Ovary (tissue), 9 donors: ENCODE results near the gene L3MBTL1. TPM values are rescaled to one million over a fixed set of nuclear protein-coding genes. Genes with fewer than 3 reads are reported as not detected.

ENCODE experiments used
- DNase-seq, 5 donors: peaks; one replicate each; pipeline ENCODE4 v3.0.0-alpha.2; 2019 to 2020
- H3K27ac ChIP-seq, 2 donors: fragments of 200-600 bp; one replicate each; pipeline versions ENCODE4 v1.5.1 to v1.8.0; 2019 to 2022
- H3K27me3 ChIP-seq: fragments of 200-600 bp; one replicate; pipeline ENCODE4 v1.8.0; 2022
- H3K36me3 ChIP-seq: fragments of 200-600 bp; sonication (generic); one replicate; pipeline ENCODE4 v1.5.1; 2019
- H3K4me1 ChIP-seq: one replicate; pipeline ENCODE4 v1.8.1; 2013; ENCODE audit warnings: mild to moderate bottlenecking, moderate library complexity; ENCODE audit not compliant: insufficient read depth
- H3K4me3 ChIP-seq: fragments of 200-600 bp; sonication (generic); one replicate; pipeline ENCODE4 v1.5.1; 2017
- H3K9me3 ChIP-seq, 2 donors: fragments of 200-600 bp in 1 of 2; sonication (generic) in 1 of 2; one replicate each; pipeline versions ENCODE4 v1.5.1 to v1.8.1; 2013 to 2019; ENCODE audit warnings: mild to moderate bottlenecking in 1 of 2, moderate library complexity in 1 of 2
- EP300 ChIP-seq: sonication (generic); formaldehyde crosslinking; IDR thresholded peaks from one replicate; pipeline ENCODE4 v1.6.1; 2017; ENCODE audit warnings: antibody characterized with exemption
- POLR2A ChIP-seq: fragments of 450-650 bp; IDR thresholded peaks from one replicate; pipeline ENCODE4 v1.6.1; 2017; ENCODE audit warnings: antibody characterized with exemption, mild to moderate bottlenecking, moderate library complexity
- WGBS, 3 donors: extraction: QIAGEN DNeasy Blood & Tissue Kit in 1 of 3; methylation state at CpG; one replicate each; pipeline versions ENCODE4 v1.1.5 to v1.1.7; 2013 to 2017; 5-methylcytosine and 5-hydroxymethylcytosine counted together
- intact Hi-C, 4 donors: fragments of 100-400 bp; cut with DNase I; formaldehyde crosslinking; loops; one replicate each; pipeline versions ENCODE4 v1.11.0 to v1.15.1; 2022 to 2023
- polyA plus RNA-seq, 2 donors: library from polyadenylated mRNA; stranded (reverse); fragments of 200-250 nt in 1 of 2; fragments of 350-450 nt in 1 of 2; fragmentation: Illumina TruSeq in 1 of 2; extraction: RNeasy Lipid Tissue Mini Kit (QIAGEN cat#74804) in 1 of 2; gene quantifications; one replicate each; pipeline ENCODE4 v1.2.3, GENCODE V29; 2013 to 2014
- total RNA-seq, 7 donors: library from RNA; depleted of rRNA in 2 of 7; stranded (reverse); fragments of >200 nt in 2 of 7; fragmentation: NEBNext Ultra II Directional in 3 of 7; extraction: Animal tissue kit (Norgen Biotek cat#: 25700) in 3 of 7; gene quantifications; one replicate each; pipeline versions ENCODE4 v1.1.0 to v1.2.4, GENCODE V29; 2016 to 2023
- TF ChIP-seq, protein P1 (sequence below), 3 donors: fragments of 450-650 bp in 2 of 3; fragments of 200-600 bp in 1 of 3; IDR thresholded peaks; one replicate each; pipeline versions ENCODE4 v1.5.1 to v1.8.0; 2016 to 2022; ENCODE audit warnings: antibody characterized with exemption in 3 of 3, mild to moderate bottlenecking in 1 of 3
- donor health status: DM: no; HTN: no; CAD: no; lungs with moderate emphysema.
- donor health status: DM: no; HTN: no; CAD: no.
- donor health status: Bipolar disorder and iron deficiency.
- donor health status: DM: yes; HTN: yes; CAD: no.
- donor health status: DM: no; HTN: no; CAD: no.
- donor health status: DM: yes; HTN: yes; CAD: no.

L3MBTL1 gene
- total and polyA plus RNA-seq, 9 donors: 8.0 to 22.9 (median 15.7) TPM

GRCh38 chr20:43463527-43464218 is 43.8 kb upstream of the L3MBTL1 start:
- Histone ChIP-seq H3K36me3 (no peaks in the 10 kb centered on the region), H3K9me3 (no peaks in the 10 kb centered on the region), H3K4me3 (no peak overlapping the region), H3K27ac (no peak overlapping the region), H3K4me1 (peaks cover 5% of the 10 kb centered on the region), H3K27me3 (no peaks in the 10 kb centered on the region)
- intact Hi-C loops: no loop called here
- DNase-seq: no peak
- 67 to 72% (median 69%) methylated on average over 3 of the region's 3 CpGs for WGBS, 3 donors
- TF ChIP-seq POLR2A (no peak), EP300 (no peak)
- TF ChIP-seq, protein P1, sequence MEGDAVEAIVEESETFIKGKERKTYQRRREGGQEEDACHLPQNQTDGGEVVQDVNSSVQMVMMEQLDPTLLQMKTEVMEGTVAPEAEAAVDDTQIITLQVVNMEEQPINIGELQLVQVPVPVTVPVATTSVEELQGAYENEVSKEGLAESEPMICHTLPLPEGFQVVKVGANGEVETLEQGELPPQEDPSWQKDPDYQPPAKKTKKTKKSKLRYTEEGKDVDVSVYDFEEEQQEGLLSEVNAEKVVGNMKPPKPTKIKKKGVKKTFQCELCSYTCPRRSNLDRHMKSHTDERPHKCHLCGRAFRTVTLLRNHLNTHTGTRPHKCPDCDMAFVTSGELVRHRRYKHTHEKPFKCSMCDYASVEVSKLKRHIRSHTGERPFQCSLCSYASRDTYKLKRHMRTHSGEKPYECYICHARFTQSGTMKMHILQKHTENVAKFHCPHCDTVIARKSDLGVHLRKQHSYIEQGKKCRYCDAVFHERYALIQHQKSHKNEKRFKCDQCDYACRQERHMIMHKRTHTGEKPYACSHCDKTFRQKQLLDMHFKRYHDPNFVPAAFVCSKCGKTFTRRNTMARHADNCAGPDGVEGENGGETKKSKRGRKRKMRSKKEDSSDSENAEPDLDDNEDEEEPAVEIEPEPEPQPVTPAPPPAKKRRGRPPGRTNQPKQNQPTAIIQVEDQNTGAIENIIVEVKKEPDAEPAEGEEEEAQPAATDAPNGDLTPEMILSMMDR (IDR thresholded peaks at IDR 0.05): no peak

DNA sequence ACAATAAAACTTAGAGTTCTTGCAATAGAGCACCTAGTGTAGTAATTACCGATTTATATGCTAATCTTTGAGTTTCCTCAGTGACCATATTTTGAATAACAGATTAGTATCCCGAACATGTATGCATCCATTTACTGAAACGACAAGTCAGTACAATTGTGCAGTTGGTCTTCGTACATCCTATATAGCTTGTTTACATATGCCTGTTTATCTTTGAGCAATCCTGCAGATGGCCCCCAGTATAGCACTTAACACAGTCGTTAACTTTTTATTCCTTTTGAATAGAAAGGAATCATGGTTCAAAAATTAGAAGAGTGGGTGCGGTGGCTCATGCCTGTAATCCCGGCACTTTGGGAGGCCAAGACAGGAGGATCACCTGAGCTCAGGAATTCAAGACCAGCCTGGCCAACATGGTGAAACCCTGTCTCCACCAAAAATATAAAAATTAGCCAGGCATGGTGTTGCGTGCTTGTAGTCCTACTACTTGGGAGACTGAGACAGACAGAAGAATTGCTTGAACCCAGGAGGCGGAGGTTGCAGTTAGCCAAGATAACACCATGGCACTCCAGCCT is 43.2 kb upstream of the L3MBTL1 start:
- Histone ChIP-seq H3K9me3 (no peaks in the 10 kb centered on the region), H3K27ac (no peak overlapping the region), H3K4me1 (peaks cover 1% of the 10 kb centered on the region), H3K36me3 (no peaks in the 10 kb centered on the region), H3K27me3 (no peaks in the 10 kb centered on the region), H3K4me3 (no peak overlapping the region)
- no peak for DNase-seq
- intact Hi-C loops: no loop called here
- WGBS, 3 donors: 88 to 91% (median 90%) methylated on average over 9 of the region's 9 CpGs
- TF ChIP-seq, protein P1 (IDR thresholded peaks at IDR 0.05): no peak
- TF ChIP-seq EP300 (no peak), POLR2A (no peak)

DNA sequence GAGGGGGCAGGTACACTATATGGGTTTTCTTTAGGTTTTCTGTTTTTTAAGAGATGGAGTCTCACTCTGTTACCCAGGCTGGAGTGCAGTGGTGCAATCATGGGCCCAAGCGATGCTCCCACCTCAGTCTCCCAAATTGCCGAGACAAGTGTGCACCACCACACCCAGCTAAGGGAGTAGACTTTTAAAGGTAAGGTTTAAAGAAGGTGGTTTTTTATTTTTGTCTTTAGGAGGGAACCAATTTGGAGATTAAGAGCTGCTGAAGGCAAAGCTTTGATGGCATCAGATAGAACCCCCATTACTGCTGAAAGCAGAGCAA is 41.9 kb upstream of the L3MBTL1 start:
- DNase-seq: no peak
- H3K4me3 ChIP-seq: no peak overlapping the region
- 97 to 100% (median 98%) methylated on average over 2 of the region's 2 CpGs for WGBS, 3 donors
- H3K4me1 ChIP-seq: no peaks in the 10 kb centered on the region
- no peaks in the 10 kb centered on the region for H3K9me3 ChIP-seq
- intact Hi-C loops: no loop called here
- H3K36me3 ChIP-seq: no peaks in the 10 kb centered on the region
- H3K27me3 ChIP-seq: no peaks in the 10 kb centered on the region
- no peak overlapping the region for H3K27ac ChIP-seq
- TF ChIP-seq POLR2A (no peak), EP300 (no peak)
- TF ChIP-seq, protein P1 (IDR thresholded peaks at IDR 0.05): no peak

- no peak overlapping the region for H3K4me3 ChIP-seq
- 95 to 100% (median 97%) methylated on average over 1 of the region's 1 CpG for WGBS, 3 donors
- TF ChIP-seq EP300 (no peak), POLR2A (no peak)
- TF ChIP-seq, protein P1 (IDR thresholded peaks at IDR 0.05): no peak
- no peaks in the 10 kb centered on the region for H3K4me1 ChIP-seq
- intact Hi-C loops: no loop called here
- H3K9me3 ChIP-seq: no peaks in the 10 kb centered on the region
- no peaks in the 10 kb centered on the region for H3K27me3 ChIP-seq
- no peak overlapping the region for H3K27ac ChIP-seq
- no peaks in the 10 kb centered on the region for H3K36me3 ChIP-seq
- DNase-seq: no peak
Observed at GRCh38 chr20:43467589-43467988, 39.9 kb upstream of the L3MBTL1 start.
